IPS-15b (cell line): ENCODE results near the gene F12.

Experiments used
- H3K27me3 ChIP-seq: one replicate; pipeline ENCODE4 v1.6.1; 2013; ENCODE audit warnings: low read length; ENCODE audit not compliant: control insufficient read depth, insufficient read depth
- H3K36me3 ChIP-seq: one replicate; pipeline ENCODE4 v1.6.1; 2013; ENCODE audit warnings: low read length; ENCODE audit not compliant: control insufficient read depth, insufficient read depth
- H3K4me1 ChIP-seq: one replicate; pipeline ENCODE4 v1.6.1; 2013; ENCODE audit warnings: mild to moderate bottlenecking, low read length; ENCODE audit not compliant: control insufficient read depth, insufficient read depth
- H3K4me3 ChIP-seq: one replicate; pipeline ENCODE4 v1.5.1; 2013; ENCODE audit warnings: low read depth, low read length
- H3K9ac ChIP-seq: one replicate; pipeline ENCODE4 v1.6.1; 2013; ENCODE audit warnings: low read depth, mild to moderate bottlenecking, low read length
- H3K9me3 ChIP-seq: one replicate; pipeline ENCODE4 v1.6.1; 2013; ENCODE audit warnings: mild to moderate bottlenecking, low read length; ENCODE audit not compliant: control insufficient read depth, insufficient read depth

Gene F12

GRCh38 chr5:177409043-177409801 is at the start of gene F12:
TSS of gene F12 (minus strand) at chr5:177409564. CDS start at chr5:177409527, 37 bp downstream.
- no peak within 1 kb of the TSS for H3K9ac ChIP-seq
- no peak within 1 kb of the TSS for H3K4me3 ChIP-seq
- H3K9me3 ChIP-seq = no peaks in the 10 kb centered on the region
- H3K4me1 ChIP-seq = no peaks in the 10 kb centered on the region
- no peaks in the 10 kb centered on the region for H3K36me3 ChIP-seq
- peaks cover 45% of the 10 kb centered on the region for H3K27me3 ChIP-seq

GRCh38 chr5:177458912-177459350 is 49.6 kb upstream of the F12 start:
- Histone ChIP-seq H3K36me3 (peaks cover 49% of the 10 kb centered on the region), H3K9me3 (no peaks in the 10 kb centered on the region), H3K27me3 (peaks cover under 1% of the 10 kb centered on the region), H3K4me1 (no peaks in the 10 kb centered on the region), H3K4me3 (no peak overlapping the region), H3K9ac (no peak overlapping the region)

GRCh38 chr5:177457852-177458681 is 48.7 kb upstream of the F12 start:
- H3K36me3 ChIP-seq = peaks cover 43% of the 10 kb centered on the region
- no peaks in the 10 kb centered on the region for H3K9me3 ChIP-seq
- H3K27me3 ChIP-seq = peaks cover 7% of the 10 kb centered on the region
- H3K4me1 ChIP-seq = peaks cover 3% of the 10 kb centered on the region
- no peak overlapping the region for H3K4me3 ChIP-seq
- no peak overlapping the region for H3K9ac ChIP-seq

- no peak overlapping the region for H3K4me3 ChIP-seq
- peaks cover 13% of the 10 kb centered on the region for H3K27me3 ChIP-seq
- peaks cover 7% of the 10 kb centered on the region for H3K4me1 ChIP-seq
- H3K9me3 ChIP-seq = no peaks in the 10 kb centered on the region
- peaks cover 39% of the 10 kb centered on the region for H3K36me3 ChIP-seq
- no peak overlapping the region for H3K9ac ChIP-seq
Measured at GRCh38 chr5:177456976-177457851, 47.9 kb upstream of the F12 start.

DNA sequence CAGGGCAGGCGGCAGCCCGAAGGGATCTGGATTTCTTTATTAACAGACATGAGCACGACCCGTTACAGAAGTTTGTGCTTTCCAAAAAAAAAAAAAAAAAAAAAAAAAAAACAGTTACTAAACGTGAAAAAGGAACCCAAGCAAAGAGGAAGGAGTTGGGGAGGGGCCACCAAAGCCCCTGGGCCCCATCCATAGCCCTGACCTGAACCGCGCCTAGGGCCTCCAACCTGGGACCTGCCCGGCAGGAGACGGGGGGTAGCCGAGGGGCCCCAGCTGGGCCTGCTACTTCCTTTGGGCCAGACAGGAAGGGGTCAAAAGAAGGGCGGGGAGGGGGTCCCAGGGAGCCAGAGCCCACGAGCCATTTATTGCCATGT is 47.2 kb upstream of the F12 start:
- Histone ChIP-seq H3K27me3 (peaks cover 13% of the 10 kb centered on the region), H3K36me3 (peaks cover 38% of the 10 kb centered on the region), H3K4me3 (no peak overlapping the region), H3K9ac (no peak overlapping the region), H3K4me1 (peaks cover 7% of the 10 kb centered on the region), H3K9me3 (no peaks in the 10 kb centered on the region)

DNA sequence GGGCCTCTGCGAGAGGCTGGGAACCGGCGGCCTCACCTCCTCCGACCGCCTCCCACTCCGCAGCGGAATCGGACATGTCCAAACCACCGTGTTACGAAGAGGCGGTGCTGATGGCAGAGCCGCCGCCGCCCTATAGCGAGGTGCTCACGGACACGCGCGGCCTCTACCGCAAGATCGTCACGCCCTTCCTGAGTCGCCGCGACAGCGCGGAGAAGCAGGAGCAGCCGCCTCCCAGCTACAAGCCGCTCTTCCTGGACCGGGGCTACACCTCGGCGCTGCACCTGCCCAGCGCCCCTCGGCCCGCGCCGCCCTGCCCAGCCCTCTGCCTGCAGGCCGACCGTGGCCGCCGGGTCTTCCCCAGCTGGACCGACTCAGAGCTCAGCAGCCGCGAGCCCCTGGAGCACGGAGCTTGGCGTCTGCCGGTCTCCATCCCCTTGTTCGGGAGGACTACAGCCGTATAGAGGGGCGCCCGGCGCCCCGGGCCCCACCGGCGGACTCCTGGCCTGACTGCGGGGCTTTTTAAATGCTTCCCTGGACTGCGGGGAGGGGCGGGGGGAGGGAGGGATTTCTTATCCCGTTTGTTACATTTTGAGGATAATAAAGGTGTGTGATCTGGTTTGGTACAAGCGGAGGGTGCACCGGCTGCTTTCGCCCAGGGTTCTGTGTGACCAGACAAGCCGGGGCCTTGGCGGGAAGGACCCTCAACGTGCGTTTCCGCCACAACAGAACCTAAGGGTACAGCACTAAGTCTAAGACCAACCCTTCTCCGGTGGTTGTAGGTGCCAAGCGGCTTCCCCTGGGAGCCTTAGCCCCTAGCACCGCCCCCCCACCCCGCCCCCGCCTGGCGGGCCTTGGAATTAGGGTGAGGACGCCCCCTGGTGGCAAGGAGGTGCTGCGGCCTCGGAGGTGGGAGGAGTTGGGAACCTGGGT is 46.6 kb upstream of the F12 start:
- peaks cover 13% of the 10 kb centered on the region for H3K27me3 ChIP-seq
- peak overlapping the region; percentile 65 for H3K4me3 ChIP-seq
- H3K9me3 ChIP-seq = no peaks in the 10 kb centered on the region
- peaks cover 7% of the 10 kb centered on the region for H3K4me1 ChIP-seq
- peaks cover 38% of the 10 kb centered on the region for H3K36me3 ChIP-seq
- H3K9ac ChIP-seq = peak overlapping the region; percentile 65

GRCh38 chr5:177455036-177455660 is 45.8 kb upstream of the F12 start:
- Histone ChIP-seq H3K9me3 (no peaks in the 10 kb centered on the region), H3K36me3 (peaks cover 31% of the 10 kb centered on the region), H3K4me1 (peaks cover 7% of the 10 kb centered on the region), H3K9ac (peak overlapping the region; percentile 65), H3K27me3 (peaks cover 13% of the 10 kb centered on the region), H3K4me3 (peak overlapping the region; percentile 65)

DNA sequence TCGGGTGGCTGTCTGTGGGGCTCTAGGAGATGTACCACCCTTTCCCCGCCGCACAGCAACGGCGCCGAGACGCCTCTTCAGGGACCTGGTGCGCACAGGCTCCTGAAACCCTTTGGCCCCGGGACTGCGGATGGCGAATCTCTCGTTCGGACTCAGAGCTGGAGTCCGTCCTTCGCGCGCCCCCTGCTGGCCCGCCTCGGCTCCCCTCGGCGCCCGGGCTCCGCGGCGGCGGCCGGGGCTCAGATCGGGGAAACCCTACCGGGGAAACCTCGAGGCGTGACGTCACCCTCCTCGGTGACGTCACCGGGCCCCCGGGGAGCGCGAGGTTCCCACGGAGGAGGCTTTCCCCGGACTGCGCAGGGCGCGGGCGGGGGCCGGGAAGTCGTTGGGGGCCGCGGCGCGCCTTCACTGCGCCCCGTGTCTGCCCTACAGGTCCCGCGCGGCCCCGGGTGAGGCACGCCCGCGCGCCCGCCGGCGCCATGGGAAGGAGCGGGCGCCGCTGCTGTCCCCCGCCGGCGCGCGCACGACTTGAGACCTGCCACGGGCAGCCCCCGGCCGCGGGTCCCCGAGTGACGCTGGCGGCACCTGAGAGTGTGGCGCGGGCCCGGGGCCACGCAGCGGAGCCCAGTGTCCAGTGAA is 45.2 kb upstream of the F12 start:
- H3K36me3 ChIP-seq = peaks cover 25% of the 10 kb centered on the region
- H3K4me3 ChIP-seq = peak overlapping the region; percentile 65
- peaks cover 13% of the 10 kb centered on the region for H3K27me3 ChIP-seq
- H3K9me3 ChIP-seq = no peaks in the 10 kb centered on the region
- H3K9ac ChIP-seq = peak overlapping the region; percentile 65
- H3K4me1 ChIP-seq = peaks cover 7% of the 10 kb centered on the region

GRCh38 chr5:177453852-177454396 is 44.6 kb upstream of the F12 start:
- peak overlapping the region; percentile 62 for H3K4me3 ChIP-seq
- H3K27me3 ChIP-seq = peaks cover 13% of the 10 kb centered on the region
- no peaks in the 10 kb centered on the region for H3K9me3 ChIP-seq
- H3K36me3 ChIP-seq = peaks cover 20% of the 10 kb centered on the region
- peak overlapping the region; percentile 65 for H3K9ac ChIP-seq
- peaks cover 7% of the 10 kb centered on the region for H3K4me1 ChIP-seq
